G401.6 (cell line): ENCODE results near the gene CD81.

Experiments used
- FAIRE-seq: peaks from 2 replicates; lab custom pipeline; 2012; peaks lifted over from hg19 to GRCh38; lab: Jason Lieb, UNC

Gene CD81

DNA sequence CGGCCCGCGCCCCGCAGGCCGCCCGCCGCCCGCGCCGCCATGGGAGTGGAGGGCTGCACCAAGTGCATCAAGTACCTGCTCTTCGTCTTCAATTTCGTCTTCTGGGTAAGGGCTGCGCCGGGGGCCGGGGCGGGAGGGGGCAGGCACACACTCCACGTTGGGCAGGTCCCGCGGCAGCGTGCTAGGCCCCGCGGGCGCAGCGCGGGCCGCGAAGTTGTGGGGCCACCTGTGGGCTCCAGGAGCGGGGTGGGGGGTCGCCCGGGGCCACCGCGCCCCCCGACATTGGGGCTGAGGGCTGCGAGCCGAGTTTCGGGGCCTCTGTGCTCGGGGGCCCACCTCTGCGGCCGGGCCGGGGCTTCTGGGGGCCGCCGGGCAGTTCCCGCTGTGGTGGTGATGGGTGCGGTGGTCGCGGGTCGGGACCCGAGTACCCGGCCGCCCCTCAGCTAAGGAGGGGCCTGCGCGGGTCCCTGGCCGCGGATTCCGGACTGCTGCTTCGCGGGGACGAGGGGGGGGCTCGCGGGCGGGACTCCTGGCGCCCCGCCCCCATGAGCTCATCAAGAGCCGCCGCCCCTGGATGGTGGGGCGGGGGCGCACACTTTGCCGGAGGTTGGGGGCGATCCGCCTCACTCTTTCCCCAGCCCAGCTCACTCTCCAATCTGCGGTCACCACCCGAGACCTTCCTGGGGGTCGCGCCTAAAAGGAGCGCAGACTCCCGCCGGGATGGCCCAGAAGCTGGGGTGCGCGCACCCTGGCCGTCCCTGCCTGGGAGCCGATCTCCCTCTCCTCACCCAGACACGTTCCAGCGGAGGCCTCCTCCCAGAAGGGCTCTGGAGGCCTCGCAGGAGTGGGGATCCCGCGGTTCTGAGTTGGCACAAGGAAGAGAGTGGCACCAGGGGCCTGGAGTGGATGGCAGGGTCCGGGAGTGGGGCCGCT is 667 bp downstream of the CD81 start:
- no peak for FAIRE-seq

DNA sequence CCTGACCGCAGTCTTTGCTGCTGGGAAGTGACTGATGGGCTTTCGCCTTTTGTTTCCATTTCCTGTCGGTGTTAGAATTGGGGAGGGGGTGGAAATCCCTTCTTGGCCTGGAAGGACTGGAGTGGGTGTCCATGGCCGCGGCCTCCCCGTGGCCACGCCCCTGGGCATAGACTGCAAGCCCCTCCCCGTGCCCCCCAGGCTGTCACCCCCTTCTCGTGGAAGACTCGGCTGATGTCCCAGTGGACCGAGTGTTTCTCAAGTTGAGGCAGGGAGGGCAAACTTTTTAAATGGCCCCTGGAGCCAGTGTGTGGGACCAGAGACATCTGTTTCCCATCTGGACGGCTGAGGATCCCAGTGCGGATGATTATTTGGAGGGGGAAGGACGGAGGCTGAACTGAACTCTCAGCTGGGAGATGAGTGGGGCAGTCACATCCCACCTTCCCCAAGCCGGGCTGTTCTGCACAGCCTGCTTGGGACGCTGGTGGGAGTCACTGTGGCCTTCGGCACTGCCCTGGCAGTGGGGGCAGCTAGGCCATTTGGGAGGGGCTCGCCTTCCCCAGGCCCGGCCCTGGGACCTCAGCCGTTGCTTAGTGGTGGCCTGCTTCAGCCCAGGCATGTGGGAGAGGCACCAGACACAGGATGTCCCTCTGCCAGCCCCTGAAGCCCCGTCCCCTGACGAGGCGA is 1.6 kb downstream of the CD81 start:
- FAIRE-seq = no peak

DNA sequence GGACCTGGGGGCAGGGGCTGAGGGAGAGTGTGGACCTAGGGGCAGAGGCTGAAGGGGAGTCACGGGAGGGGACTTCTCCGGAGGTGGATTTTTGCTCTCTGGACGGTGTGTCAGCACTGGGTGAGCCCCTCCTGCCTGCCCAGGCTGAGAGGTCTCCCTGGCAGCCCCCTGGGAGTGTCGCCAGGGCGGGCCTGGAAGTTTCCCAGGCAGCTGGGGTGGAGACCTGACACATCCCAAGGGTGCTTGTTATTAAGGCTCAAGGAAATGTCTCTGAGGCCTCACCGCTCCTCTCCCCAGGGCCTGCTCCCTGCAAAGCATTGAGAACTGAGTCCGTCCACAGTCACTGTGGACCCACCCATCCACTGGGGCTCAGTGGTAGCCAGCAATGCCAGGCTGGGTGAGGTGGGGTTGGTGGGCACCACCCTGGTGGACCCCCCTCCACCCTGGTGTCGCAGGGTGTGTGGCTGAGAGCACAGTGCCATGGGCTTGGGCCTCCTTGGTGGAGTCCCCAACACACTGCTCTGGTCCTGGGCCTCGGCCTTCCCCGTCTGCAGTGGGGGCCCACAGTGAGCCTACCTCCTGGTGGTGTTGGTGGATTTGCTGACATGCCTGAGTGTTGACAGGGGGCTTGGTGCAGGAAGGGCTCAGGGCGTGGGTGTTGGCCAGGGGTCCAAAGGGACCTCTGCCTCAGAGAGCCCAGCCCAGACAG is 2.5 kb downstream of the CD81 start:
- no peak for FAIRE-seq

DNA sequence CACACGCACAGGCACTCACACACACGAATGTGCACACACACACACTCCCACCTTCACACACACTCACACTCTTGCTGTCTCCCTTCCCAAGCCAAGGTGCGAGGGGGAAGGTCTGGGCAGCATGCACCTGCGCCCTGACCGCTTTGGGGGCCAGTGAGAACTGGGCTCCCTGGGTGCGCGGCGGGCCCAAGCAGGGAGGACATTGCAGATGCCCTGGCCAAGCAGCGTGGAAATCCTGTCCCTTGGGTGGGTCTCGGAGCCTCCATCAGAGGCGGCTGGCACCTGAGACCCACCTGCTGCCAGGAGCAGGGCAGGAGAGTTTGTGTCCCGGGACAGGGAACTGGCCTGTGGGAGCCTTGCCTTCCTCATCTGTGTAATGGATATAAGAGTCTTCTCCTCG is 3.3 kb downstream of the CD81 start:
- FAIRE-seq = no peak

DNA sequence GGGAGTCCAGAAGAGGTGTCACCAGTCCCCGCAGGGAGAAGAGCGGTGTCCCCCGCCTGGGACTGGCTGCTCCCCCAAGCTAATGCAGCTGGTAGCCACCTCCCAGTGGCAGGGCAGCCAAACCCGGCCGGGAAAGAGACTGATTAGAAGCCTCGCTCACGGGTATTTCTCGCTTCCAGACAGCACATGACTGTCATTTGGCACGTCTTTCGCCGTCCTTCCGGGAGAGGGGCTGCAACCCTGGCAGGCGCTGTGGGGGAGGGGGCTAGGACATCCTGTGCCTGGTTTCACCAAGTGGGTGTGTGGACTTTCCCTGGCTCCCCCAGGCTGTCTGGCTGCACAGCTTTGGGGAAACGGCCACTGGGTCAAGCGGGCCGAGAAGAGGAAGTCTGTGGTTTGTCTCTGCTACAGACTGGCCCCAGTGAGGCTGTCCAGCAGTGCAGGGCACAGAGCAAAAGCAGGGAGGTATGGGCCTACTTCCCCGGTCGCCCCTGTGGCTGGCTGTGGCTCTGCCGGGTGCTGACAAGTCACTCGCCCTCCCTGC is 3.8 kb downstream of the CD81 start:
- FAIRE-seq = no peak

DNA sequence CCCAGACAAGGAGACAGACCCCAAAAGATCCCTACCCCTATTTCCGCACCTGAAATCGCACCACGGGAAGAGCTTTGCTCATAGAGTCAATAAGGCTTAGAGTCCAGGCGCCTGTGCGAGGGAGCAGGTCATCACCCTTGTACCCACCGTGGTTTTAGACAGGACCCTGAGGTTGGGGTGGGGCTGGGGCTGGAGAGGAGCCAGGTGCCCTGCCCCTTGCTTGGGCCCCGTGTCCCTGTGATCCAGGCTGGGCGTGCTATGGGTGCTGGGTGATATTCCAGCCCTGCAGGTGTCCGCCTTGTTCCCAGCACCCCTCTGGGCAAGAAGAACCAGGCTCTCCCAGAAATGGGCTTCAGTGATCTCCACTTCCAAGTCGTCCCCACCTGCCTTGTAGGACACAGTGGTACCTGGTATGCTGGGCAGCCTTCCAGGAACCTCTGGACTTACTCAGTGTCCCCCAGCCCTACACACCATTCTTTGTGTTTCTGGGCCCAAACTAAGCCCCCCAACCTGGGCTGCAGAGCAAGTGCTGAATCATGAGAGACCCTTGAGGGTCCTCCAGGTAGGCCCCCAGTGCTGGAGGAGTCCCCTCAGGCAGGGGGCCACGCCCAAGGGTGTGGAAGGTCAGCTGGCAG is 4.5 kb downstream of the CD81 start:
- no peak for FAIRE-seq

DNA sequence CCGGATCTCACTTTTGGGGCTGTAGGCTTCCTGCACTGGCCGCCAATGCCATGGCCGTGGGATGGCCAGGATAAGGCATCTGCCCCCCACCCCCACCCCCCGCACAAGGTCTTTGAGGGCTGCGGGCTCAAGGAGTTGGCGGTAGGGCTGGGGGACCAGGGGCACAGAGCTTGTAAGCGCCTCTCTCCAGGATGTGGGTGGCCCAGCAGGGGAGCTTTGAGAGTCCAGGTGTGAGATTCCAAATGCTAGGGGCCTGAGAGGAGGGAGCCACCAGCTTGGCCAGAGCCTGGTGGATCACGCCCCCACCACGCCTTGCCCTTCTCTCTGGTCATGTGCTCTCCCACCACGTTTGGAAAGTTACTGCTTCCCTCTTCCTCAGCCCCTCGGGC is 5.0 kb downstream of the CD81 start:
- FAIRE-seq = no peak

DNA sequence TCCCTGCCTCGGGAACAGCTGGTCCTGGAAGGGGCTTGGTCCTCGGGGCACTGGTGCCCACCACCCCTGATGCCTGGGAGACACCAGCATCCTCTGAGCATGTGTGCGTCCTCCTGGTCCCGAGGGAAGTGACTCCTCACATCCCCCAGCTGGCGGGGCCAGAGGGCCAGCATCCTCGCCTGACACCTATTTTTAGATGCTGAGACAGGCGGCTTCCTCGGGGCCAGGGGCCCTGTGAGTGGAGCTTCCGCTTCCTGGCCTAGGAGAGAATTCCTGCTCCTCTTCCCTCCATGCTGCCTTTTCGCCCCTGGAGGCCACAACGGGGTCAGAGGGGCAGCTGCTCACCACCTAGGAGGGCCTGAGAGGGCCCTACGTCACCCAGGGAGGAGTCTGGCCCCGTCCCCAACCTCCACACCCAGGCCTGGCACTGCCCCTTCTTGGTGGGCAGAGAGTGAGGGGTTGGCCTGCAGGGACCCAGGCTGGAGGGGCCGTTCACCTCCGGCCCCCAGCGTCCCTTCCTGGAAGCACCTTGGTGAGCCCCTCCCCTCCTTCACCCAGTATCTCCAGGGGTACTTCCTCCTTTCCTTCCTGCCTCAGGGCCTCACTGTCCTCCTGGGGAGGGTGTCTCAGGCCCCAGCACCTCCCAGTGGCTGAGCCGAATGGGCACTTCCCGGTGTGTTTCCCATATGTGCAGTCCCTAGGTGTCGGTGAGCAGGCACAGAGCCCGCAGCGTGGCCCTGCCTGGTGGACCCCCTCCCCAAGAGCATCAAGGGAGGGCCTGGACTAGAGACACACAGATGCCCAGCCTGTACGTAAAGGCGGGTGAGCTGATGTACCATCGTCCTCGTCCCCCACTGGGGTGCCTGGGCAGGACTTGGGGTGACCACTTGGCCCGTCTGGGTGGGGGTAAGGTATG is 6.1 kb downstream of the CD81 start:
- no peak for FAIRE-seq

DNA sequence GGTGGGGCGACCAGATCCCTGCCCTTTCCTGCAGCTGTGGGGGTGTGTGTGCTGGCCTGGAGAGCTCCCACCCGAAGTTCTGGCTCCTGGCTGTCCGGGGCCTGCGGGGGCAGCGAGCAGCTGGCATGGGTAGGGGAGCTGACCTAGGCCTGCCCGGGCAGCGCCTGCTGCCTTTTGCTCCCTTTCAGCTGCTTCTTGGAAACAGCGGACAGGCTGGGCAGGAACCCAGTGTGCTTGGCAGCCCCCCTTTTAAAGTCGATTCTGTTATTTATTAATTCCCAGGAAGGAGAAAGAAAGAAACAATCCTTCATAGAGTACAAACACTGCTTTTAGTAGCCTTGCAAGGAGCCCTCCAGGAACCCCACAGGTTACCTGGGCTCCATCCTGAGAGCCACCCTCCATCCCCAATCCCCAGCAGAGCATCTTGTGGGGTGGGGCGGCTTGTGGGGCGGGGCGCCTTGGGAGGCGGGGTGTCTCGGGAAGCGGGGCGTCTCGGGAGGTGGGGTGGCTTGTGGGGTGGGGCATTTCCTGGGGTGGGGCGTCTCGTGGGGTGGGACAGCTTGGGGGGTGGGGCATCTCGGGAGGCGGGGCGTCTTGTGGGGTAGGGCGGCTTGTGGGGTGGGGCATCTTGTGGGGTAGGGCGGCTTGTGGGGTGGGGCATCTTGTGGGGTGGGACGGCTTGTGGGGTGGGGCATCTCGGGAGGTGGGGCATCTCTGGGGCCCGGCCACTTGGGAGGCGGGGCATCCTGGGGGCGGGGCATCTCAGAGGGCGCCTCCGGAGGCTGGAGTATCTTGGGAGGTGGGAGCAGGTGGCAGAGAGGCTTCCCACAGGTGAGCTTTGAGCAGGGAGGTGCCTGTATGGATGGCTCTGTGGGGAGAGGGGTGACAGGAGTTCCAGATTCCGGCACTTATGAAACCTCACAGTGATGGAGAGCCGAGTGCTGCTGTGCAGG is 7.0 kb downstream of the CD81 start:
- FAIRE-seq = no peak

DNA sequence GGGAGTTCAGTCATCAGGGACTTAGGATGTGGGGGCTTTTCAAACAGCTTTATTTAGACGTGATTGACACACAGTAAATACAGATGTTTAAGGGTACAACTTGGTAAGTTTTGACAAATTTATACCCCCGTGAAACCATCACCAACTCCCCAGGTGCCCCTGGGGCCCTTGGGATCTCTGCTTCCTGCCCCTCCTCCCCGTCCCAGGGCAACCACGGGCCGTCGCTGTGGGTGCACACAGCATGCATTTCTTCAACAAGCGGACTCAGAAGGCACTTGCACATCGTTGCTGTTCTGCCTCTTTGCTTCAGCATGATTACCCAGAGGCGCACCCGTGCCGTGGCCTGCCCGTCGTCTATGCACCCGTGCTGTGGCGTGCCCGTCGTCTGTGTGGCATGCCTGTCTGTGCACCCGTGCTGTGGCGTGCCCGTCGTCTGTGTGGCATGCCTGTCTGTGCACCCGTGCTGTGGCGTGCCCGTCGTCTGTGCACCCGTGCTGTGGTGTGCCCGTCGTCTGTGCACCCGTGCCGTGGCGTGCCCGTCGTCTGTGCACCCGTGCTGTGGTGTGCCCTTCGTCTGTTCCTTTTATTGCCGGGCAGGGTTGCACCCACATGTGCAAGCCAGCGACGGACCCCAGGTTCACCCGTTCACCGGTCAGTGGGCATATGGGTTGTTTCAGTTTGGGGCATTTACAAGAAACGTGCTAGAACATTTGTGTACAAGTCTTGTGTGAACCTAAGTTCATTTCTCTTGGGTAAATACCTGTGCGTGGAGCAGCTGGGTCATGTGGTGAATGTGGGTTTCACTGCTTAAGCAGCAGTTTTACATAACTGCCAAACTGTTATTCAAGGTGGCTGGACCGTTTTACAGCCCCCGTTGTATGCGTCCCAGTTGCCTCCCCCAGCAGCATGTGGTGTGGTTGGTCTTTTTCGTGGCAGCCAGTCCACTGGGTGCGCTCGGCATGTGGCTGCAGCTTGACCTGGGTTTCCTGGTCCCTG is 8.3 kb downstream of the CD81 start:
- FAIRE-seq = no peak

DNA sequence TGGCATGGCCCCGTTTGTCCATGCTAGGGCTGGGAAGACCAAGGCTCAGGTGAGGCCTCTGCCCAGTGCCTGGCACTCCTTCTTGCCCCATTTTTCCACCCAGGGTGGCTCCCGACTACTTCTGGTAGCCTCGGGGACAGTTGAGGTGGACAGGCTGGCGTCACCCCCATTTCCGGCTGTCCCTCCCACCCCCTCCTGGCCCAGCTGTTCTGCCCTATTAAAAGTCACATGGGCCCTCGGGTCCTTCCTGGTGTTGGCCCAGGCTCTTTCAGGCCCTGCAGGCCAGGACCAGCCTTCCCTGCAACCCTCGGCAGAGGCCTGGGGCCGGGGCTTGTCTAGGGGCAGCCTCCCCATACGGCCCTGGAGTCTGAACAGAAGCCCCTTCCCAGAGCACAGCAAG is 9.5 kb downstream of the CD81 start:
- no peak for FAIRE-seq

DNA sequence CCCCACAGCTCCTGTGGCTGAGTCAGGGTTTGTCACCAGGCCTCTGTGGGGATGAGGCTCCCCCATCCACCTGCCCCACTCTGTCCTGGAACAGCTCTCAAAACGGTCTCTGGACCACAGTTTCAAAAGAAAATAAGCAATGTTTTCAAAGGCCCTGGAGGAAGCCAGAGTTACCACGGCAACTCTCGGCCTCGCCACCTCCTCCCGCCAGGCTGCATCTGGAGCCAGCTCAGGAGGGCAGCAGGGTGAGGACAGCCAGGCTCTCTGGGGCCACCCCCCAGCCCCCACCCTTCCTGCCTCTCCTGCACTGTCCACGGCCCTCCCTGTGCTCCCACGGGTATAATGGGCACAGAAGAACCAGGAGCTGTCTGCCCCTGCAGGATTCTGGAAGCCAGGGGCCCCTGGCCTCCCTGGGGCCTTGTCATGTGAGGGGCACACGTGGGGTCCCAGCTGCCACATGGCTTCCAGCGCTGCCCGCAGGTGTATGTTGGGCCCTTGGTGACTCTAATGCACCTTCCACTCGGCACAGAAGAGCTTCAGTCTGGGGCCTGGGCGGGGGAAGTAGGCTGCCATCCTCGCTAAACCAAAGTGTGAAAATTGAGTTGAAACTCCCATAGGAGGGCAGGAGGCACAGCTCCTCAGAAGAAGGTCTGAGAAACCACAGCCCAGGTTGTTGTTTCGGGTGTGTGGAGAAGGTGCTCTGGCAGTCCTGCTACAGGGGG is 10.3 kb downstream of the CD81 start:
- FAIRE-seq = no peak

DNA sequence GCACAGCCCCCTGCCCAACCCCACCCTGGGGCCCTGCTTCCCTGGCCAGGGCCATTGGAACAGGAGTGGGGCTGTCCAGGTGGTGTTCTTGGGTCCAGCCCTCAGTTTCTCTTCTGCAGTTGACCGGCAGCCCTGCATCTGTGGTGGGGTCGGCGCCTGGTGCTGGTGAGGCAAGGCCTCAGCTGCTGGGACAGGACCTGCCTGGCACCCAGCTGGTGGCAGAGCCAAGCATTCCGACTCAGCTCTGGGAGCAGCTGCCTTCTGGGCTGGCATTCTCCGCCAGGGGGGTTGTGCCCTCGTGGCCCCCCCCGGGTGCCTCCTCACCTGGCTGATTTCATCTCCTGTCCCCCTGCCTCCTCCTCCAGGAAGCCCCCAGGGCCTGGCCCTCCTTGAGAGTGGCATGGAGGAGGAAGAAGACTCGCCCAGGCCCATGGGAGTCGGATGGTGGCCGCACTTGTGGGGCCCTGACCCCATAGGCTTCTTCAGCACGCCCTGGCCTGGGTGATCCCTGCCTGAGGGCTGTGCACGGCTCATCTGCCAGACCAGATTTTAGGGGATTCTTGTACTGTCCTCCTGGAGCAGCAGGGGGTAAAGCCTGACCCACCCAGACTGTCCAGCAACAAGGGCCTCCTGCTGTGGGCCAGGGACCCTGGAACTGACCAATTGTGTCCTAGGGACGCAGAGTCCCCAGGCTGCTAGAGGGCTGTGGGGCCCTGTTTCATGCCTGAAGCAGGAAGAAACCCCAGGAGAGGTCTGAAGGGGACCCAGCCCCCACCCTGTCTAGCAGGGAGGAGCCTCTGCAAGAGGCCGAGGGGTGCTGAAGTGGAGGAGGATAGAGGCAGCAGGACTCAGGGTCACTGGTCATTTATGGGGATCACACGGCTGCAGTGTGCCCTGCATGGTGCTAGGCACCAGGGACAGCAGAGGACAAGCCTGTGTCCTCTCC is 11.6 kb downstream of the CD81 start:
- FAIRE-seq = no peak

DNA sequence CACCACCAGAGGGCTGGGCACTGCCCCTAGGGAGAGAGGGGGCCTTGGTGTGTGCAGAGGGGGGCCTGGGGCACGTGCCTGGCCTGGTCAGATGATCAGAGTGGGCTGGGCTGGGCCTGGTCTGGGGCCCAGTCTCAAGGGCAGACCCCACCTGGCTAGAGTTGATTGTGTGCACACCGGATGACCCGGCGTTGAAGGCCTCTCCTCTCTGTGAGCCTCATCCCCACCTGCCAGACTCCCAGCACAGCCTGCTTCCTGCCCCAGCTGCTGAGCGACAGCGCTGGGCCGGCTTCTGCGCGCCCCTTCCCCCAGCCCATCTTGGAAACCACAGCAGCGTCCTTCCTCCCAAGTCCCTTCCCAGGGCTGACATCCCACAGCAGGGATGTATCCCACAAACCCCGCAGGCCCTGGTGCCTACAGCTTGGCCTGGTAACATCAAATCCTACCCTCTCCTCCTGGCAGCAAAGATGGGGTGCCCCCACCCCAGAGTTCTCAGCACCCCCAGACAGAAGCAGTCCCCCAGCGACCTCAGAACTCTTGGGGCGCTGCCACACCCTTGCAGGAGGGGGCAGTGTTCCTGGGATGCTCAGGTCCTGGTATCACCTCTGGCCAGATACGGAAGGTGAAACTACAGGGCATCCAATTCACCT is 12.4 kb downstream of the CD81 start:
- no peak for FAIRE-seq

DNA sequence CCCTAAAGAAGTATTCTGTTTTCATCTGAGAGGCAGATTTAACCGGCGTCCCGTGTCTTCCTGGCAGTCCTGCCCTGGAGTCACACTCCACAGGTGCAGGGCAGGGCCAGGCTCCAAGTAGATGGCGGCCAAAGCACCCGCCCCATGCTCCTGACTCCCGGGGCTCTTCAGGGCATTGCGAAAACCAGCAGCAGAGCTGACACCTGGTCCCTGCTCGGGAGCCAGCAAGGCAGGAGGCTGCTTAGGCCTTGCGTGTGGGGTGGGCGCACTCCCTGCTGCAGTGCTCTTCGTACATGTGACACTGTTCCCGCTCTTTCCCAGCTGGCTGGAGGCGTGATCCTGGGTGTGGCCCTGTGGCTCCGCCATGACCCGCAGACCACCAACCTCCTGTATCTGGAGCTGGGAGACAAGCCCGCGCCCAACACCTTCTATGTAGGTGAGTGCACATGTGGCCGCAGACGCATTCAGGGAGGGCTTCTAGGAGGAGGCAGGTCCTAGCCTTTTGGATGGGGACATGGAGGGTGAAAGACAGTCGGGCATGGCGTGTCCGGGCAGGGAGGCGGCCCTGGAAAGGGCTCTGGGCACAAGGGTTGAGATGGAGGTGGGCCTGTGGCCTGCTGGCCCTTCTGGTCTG is 13.1 kb downstream of the CD81 start:
- FAIRE-seq = no peak

DNA sequence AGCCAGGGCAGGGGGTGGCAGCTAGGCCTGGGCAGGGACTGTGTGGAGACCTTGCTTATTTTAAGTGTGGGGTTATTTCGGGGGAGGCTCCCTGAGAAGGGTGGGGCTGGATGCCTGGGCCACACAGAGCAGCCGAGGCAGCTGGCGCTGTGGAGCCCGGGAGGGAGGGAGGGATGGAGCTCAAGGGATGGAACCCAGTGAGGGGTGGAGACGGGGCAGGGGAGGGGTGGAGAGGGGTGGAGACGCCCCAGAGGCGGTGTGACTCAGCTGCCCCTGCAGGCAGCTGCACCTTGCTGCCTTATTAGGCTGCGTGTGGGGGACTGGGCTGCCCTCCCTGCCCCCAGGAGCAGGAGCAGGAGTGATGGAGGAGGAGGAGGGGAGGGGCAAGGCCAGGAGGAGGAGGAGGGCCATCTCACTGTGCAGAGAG is 13.6 kb downstream of the CD81 start:
- no peak for FAIRE-seq
